Body of pancreas (tissue), 4 donors: ENCODE measurements around the gene ARCN1.

Experiments
- CTCF ChIP-seq, 7 experiments: fragments of 450-650 bp in 4 of 7; fragments of 200-600 bp in 3 of 7; sonication (generic) in 3 of 7; IDR thresholded peaks; one replicate each; pipeline ENCODE4 v1.5.1; 2016 to 2019; ENCODE audit warnings: antibody characterized with exemption in 7 of 7
- POLR2A ChIP-seq, 3 donors: fragments of 450-650 bp; IDR thresholded peaks; one replicate each; pipeline ENCODE4 v1.6.1; 2016; ENCODE audit warnings: antibody characterized with exemption in 3 of 3, mild to moderate bottlenecking in 2 of 3

GRCh38 chr11:118592616-118593367, 20.6 kb downstream of the ARCN1 start:
- TF ChIP-seq CTCF (IDR thresholded peaks at IDR 0.05) (no peak), POLR2A (IDR thresholded peaks at IDR 0.05) (no peak)
